IMR-90 (cell line): Measurements from ENCODE around the gene SLC6A6. TPM values are rescaled to one million over a fixed set of nuclear protein-coding genes. Genes with fewer than 3 reads are reported as not detected.

ENCODE experiments used
- ATAC-seq: fragments of 200-7000 bp; cut with Tn5 transposase; 2 replicates; pipeline ENCODE4 v1.9.1; 2020; ENCODE audit warnings: low read depth, mild to moderate bottlenecking, moderate library complexity
- BruUV-seq: library from RNA; stranded (reverse); fragments of 400-500 nt; replicated peaks from 2 replicates; lab custom pipeline; 2021; lab: Mats Ljungman, UMichigan
- CTCF ChIA-PET: fragments of 300-600 bp; formaldehyde crosslinking; extraction: SDS; loops from one replicate; lab custom pipeline; 2021; ENCODE audit warnings: antibody characterized with exemption; lab: Yijun Ruan, JAX
- POLR2A ChIA-PET: fragments of 300-600 bp; sonication (Branson Sonifier 250); formaldehyde crosslinking; loops from one replicate; lab custom pipeline; 2022; ENCODE audit warnings: antibody characterized with exemption; ENCODE audit not compliant: unreplicated experiment; lab: Charles Lee
- DNase-seq: peaks from one replicate; pipeline ENCODE4 v3.0.0; 2013
- H2AFZ ChIP-seq: replicated peaks from 2 replicates; pipeline ENCODE3; 2013; ENCODE audit warnings: low read length, mild to moderate bottlenecking; ENCODE audit not compliant: poor library complexity
- H2AK5ac ChIP-seq: 2 replicates; pipeline ENCODE4 v1.6.1; 2013; ENCODE audit warnings: low read depth, low read length, inconsistent platforms
- H2AK9ac ChIP-seq: replicated peaks from 2 replicates; pipeline ENCODE3; 2013; ENCODE audit warnings: mild to moderate bottlenecking, low read depth, low read length, moderate library complexity; ENCODE audit not compliant: poor library complexity
- H2BK120ac ChIP-seq: 2 replicates; pipeline ENCODE4 v1.6.1; 2013; ENCODE audit warnings: low read depth, low read length, inconsistent platforms
- H2BK15ac ChIP-seq: 3 replicates; pipeline ENCODE4 v1.6.1; 2013; ENCODE audit warnings: low read depth, low read length, inconsistent platforms
- H2BK20ac ChIP-seq: 2 replicates; pipeline ENCODE4 v1.6.1; 2013; ENCODE audit warnings: low read depth, mild to moderate bottlenecking, inconsistent platforms, low read length, moderate library complexity
- H2BK5ac ChIP-seq: 2 replicates; pipeline ENCODE4 v1.6.1; 2013; ENCODE audit warnings: mild to moderate bottlenecking, low read depth, low read length, inconsistent platforms; ENCODE audit not compliant: poor library complexity, severe bottlenecking
- H3K14ac ChIP-seq: replicated peaks from 2 replicates; pipeline ENCODE4 v1.6.1; 2013; ENCODE audit warnings: low read depth, low read length, inconsistent platforms
- H3K18ac ChIP-seq: 2 replicates; pipeline ENCODE4 v1.6.1; 2013; ENCODE audit warnings: low read depth, low read length, control low read depth
- H3K23ac ChIP-seq: 2 replicates; pipeline ENCODE4 v1.6.1; 2013; ENCODE audit warnings: low read depth, low read length, inconsistent platforms
- H3K27ac ChIP-seq: 2 replicates; pipeline ENCODE4 v1.5.1; 2013; ENCODE audit warnings: mild to moderate bottlenecking, control low read depth, low read length; ENCODE audit not compliant: insufficient read depth
- H3K27me3 ChIP-seq: 2 replicates; pipeline ENCODE4 v1.6.1; 2013; ENCODE audit warnings: low read length; ENCODE audit not compliant: control insufficient read depth, insufficient read depth
- H3K36me3 ChIP-seq: 2 replicates; pipeline ENCODE4 v1.6.1; 2013; ENCODE audit warnings: low read length, mixed read lengths; ENCODE audit not compliant: control insufficient read depth, insufficient read depth
- H3K4ac ChIP-seq: 2 replicates; pipeline ENCODE4 v1.6.1; 2013; ENCODE audit warnings: low read depth, low read length, inconsistent platforms
- H3K4me1 ChIP-seq: 2 replicates; pipeline ENCODE4 v1.6.1; 2013; ENCODE audit warnings: low read length, mixed read lengths; ENCODE audit not compliant: control insufficient read depth, insufficient read depth
- H3K4me2 ChIP-seq: 2 replicates; pipeline ENCODE4 v1.6.1; 2013; ENCODE audit warnings: low read depth, mild to moderate bottlenecking, control low read depth, low read length, moderate library complexity
- H3K4me3 ChIP-seq: 2 replicates; pipeline ENCODE4 v1.5.1; 2013; ENCODE audit warnings: low read depth, mild to moderate bottlenecking, control low read depth, low read length, moderate library complexity; ENCODE audit not compliant: insufficient read depth
- H3K56ac ChIP-seq: 2 replicates; pipeline ENCODE4 v1.6.1; 2013; ENCODE audit warnings: low read length, inconsistent platforms; ENCODE audit not compliant: insufficient read depth; ENCODE audit errors: extremely low read depth
- H3K79me1 ChIP-seq, 2 experiments: 2 replicates each; pipeline ENCODE4 v1.6.1; 2013; ENCODE audit warnings: low read length in 2 of 2, inconsistent platforms in 1 of 2, low read depth in 1 of 2
- H3K9ac ChIP-seq: 2 replicates; pipeline ENCODE4 v1.6.1; 2013; ENCODE audit warnings: low read depth, low read length, control low read depth
- H3K9me1 ChIP-seq: 2 replicates; pipeline ENCODE4 v1.6.1; 2013; ENCODE audit warnings: low read length, inconsistent platforms; ENCODE audit not compliant: insufficient read depth
- H3K9me3 ChIP-seq: 2 replicates; pipeline ENCODE4 v1.6.1; 2013; ENCODE audit warnings: low read length; ENCODE audit not compliant: control insufficient read depth, insufficient read depth
- H4K20me1 ChIP-seq: 2 replicates; pipeline ENCODE4 v1.6.1; 2013; ENCODE audit warnings: low read length, inconsistent platforms; ENCODE audit not compliant: insufficient read depth
- H4K5ac ChIP-seq: 2 replicates; pipeline ENCODE4 v1.6.1; 2013; ENCODE audit warnings: mild to moderate bottlenecking, low read depth, low read length, control low read depth
- H4K8ac ChIP-seq, 2 experiments: 2 replicates each; pipeline ENCODE4 v1.6.1; 2013; ENCODE audit warnings: low read depth in 2 of 2, low read length in 2 of 2, control low read depth in 1 of 2, inconsistent platforms in 1 of 2
- H4K91ac ChIP-seq: 2 replicates; pipeline ENCODE4 v1.6.1; 2013; ENCODE audit warnings: low read depth, low read length, inconsistent platforms; ENCODE audit not compliant: insufficient read depth
- BHLHE40 ChIP-seq: fragments of 150-350 bp; IDR thresholded peaks from 2 replicates; pipeline ENCODE4 v1.6.1; 2016; ENCODE audit warnings: mild to moderate bottlenecking, low read depth, low read length
- CEBPB ChIP-seq: IDR thresholded peaks from 2 replicates; pipeline ENCODE4 v1.6.1; 2012; ENCODE audit warnings: low read depth, low read length, improper control_type of control experiment
- CHD1 ChIP-seq: IDR thresholded peaks from 2 replicates; pipeline ENCODE4 v1.6.1; 2012; ENCODE audit warnings: low read depth, low read length, improper control_type of control experiment
- ELK1 ChIP-seq: fragments of 150-350 bp; IDR thresholded peaks from 2 replicates; pipeline ENCODE4 v1.6.1; 2016; ENCODE audit warnings: low read depth, mild to moderate bottlenecking, low read length, moderate library complexity, borderline replicate concordance
- FOS ChIP-seq: fragments of 150-350 bp; IDR thresholded peaks from 2 replicates; pipeline ENCODE4 v1.6.1; 2016; ENCODE audit warnings: low read depth, low read length
- MAFK ChIP-seq: IDR thresholded peaks from 2 replicates; pipeline ENCODE4 v1.6.1; 2012; ENCODE audit warnings: low read depth, low read length, improper control_type of control experiment
- MAZ ChIP-seq: IDR thresholded peaks from 2 replicates; pipeline ENCODE4 v1.6.1; 2012; ENCODE audit warnings: low read depth, mild to moderate bottlenecking, low read length, improper control_type of control experiment, moderate library complexity, borderline replicate concordance
- MXI1 ChIP-seq: IDR thresholded peaks from 2 replicates; pipeline ENCODE4 v1.6.1; 2012; ENCODE audit warnings: low read depth, mild to moderate bottlenecking, low read length, moderate library complexity, borderline replicate concordance
- NFE2L2 ChIP-seq: fragments of 150-350 bp; IDR thresholded peaks from 2 replicates; pipeline ENCODE4 v1.6.1; 2016; ENCODE audit warnings: low read depth, mild to moderate bottlenecking, low read length
- POLR2A ChIP-seq: IDR thresholded peaks from 2 replicates; pipeline ENCODE4 v1.6.1; 2012; ENCODE audit warnings: mild to moderate bottlenecking, low read depth, low read length
- RAD21 ChIP-seq: IDR thresholded peaks from 2 replicates; pipeline ENCODE4 v1.6.1; 2012; ENCODE audit warnings: low read length, improper control_type of control experiment
- RCOR1 ChIP-seq: IDR thresholded peaks from 2 replicates; pipeline ENCODE4 v1.6.1; 2012; ENCODE audit warnings: mild to moderate bottlenecking, low read length, improper control_type of control experiment; ENCODE audit not compliant: insufficient replicate concordance
- RFX5 ChIP-seq: IDR thresholded peaks from 2 replicates; pipeline ENCODE4 v1.8.0; 2012; ENCODE audit warnings: low read depth, mild to moderate bottlenecking, low read length, moderate library complexity
- SMC3 ChIP-seq: fragments of 150-350 bp; IDR thresholded peaks from 2 replicates; pipeline ENCODE4 v1.6.1; 2016; ENCODE audit warnings: low read depth, mild to moderate bottlenecking, antibody characterized with exemption, low read length, moderate library complexity
- WGBS, 2 experiments: methylation state at CpG; one replicate each; pipeline versions ENCODE4 v1.1.5 to v1.1.7; 2013; ENCODE audit warnings: missing lambda C conversion rate in 2 of 2; ENCODE audit not compliant: insufficient read length in 1 of 2; ENCODE audit errors: extremely low coverage in 2 of 2; 5-methylcytosine and 5-hydroxymethylcytosine counted together
- dilution Hi-C: fragments of 300-500 bp; cut with HindIII; formaldehyde crosslinking; loops from one replicate; pipeline ENCODE4 v1.14.3; 2018; ENCODE audit warnings: low sequenced_read_pairs; ENCODE audit not compliant: unreplicated experiment
- in situ Hi-C: fragments of 300-500 bp; cut with MboI; formaldehyde crosslinking; loops from 3 replicates; pipeline ENCODE4 v1.14.3; 2019; ENCODE audit warnings: low sequenced_read_pairs, inconsistent platforms, mixed read lengths
- intact Hi-C: fragments of 100-400 bp; cut with micrococcal nuclease; formaldehyde crosslinking; loops from 2 replicates; pipeline ENCODE4 v1.10.0; 2022
- polyA plus RNA-seq, 3 experiments: library from polyadenylated mRNA; depleted of rRNA; stranded (reverse); fragments of >200 nt; gene quantifications; 2 replicates each; pipeline ENCODE4 v1.2.3, GENCODE V29; 2012; ENCODE audit warnings: low replicate concordance in 1 of 3
- total RNA-seq: library from RNA; depleted of rRNA; stranded (reverse); fragments of >200 nt; gene quantifications from 2 replicates; pipeline ENCODE4 v1.2.3, GENCODE V29; 2012
- TF ChIP-seq, protein P1 (sequence below): conservative IDR thresholded peaks from 2 replicates; pipeline ENCODE4 v1.5.1; 2012; ENCODE audit warnings: mild to moderate bottlenecking, low read depth, low read length, improper control_type of control experiment
- TF ChIP-seq, protein P2 (sequence below): fragments of 150-350 bp; IDR thresholded peaks from 2 replicates; pipeline ENCODE4 v1.6.1; 2017; ENCODE audit warnings: mild to moderate bottlenecking, antibody characterized with exemption, low read length, low read depth

The SLC6A6 gene
- total and polyA plus RNA-seq, 2 of the 4 experiments (the other 2 are of a cell fraction), result 29.9 to 39.4 TPM

DNA sequence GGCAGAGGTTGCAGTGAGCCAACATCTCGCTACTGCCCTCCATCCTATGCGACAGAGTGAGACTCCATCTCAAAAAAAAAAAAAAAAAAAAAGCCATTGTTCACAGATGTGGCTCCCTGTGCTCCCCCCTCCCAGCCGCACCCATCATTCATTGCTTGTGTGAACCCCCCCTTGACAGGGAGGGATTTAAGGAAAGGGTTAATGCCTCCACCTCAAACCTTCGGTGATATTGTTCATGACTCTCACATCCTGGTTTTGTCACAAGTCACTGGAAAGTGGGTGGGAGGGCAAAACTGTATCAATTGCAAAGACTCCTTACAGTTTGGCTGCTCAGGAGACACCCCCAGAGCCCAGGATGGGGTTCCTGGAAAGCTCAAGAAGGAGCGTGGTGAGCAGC lies 7.7 kb downstream of the SLC6A6 start:
- peak overlapping the region; percentile 77 for H2BK20ac ChIP-seq
- H4K5ac ChIP-seq, result peak overlapping the region; percentile 90; the same call in 1 of the 2 replicates
- peak overlapping the region; percentile 10; the same call in 1 of the 2 replicates for H3K9ac ChIP-seq
- peaks cover 17% of the 10 kb centered on the region for H3K36me3 ChIP-seq
- H3K27ac ChIP-seq, result peak overlapping the region; percentile 35
- peak overlapping the region; percentile 91 for H4K91ac ChIP-seq
- no peak for DNase-seq
- peak overlapping the region; percentile 95 for H2BK120ac ChIP-seq
- H3K27me3 ChIP-seq, result no peaks in the 10 kb centered on the region
- peak overlapping the region; percentile 72 for H2AFZ ChIP-seq
- H3K4me3 ChIP-seq, result no peak overlapping the region
- peak overlapping the region; percentile 97 for H3K4ac ChIP-seq
- H3K79me1 ChIP-seq, result peaks cover 55 to 76% of the 10 kb centered on the region in 2 experiments
- no peak overlapping the region; the same call in 1 of the 2 replicates for H3K4me2 ChIP-seq
- H3K23ac ChIP-seq, result peak overlapping the region; percentile 54; the same call in 1 of the 2 replicates
- TF ChIP-seq ELK1 (no peak), CHD1 (no peak), MXI1 (no peak), RCOR1 (no peak), BHLHE40 (no peak), POLR2A (no peak), RFX5 (no peak), FOS (no peak), MAFK (no peak), SMC3 (no peak), RAD21 (no peak), NFE2L2 (no peak), MAZ (no peak), CEBPB (no peak)
- TF ChIP-seq, protein P1, sequence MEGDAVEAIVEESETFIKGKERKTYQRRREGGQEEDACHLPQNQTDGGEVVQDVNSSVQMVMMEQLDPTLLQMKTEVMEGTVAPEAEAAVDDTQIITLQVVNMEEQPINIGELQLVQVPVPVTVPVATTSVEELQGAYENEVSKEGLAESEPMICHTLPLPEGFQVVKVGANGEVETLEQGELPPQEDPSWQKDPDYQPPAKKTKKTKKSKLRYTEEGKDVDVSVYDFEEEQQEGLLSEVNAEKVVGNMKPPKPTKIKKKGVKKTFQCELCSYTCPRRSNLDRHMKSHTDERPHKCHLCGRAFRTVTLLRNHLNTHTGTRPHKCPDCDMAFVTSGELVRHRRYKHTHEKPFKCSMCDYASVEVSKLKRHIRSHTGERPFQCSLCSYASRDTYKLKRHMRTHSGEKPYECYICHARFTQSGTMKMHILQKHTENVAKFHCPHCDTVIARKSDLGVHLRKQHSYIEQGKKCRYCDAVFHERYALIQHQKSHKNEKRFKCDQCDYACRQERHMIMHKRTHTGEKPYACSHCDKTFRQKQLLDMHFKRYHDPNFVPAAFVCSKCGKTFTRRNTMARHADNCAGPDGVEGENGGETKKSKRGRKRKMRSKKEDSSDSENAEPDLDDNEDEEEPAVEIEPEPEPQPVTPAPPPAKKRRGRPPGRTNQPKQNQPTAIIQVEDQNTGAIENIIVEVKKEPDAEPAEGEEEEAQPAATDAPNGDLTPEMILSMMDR, result no peak
- TF ChIP-seq, protein P2, sequence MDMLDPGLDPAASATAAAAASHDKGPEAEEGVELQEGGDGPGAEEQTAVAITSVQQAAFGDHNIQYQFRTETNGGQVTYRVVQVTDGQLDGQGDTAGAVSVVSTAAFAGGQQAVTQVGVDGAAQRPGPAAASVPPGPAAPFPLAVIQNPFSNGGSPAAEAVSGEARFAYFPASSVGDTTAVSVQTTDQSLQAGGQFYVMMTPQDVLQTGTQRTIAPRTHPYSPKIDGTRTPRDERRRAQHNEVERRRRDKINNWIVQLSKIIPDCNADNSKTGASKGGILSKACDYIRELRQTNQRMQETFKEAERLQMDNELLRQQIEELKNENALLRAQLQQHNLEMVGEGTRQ, result no peak
- no peaks in the 10 kb centered on the region for H3K9me3 ChIP-seq
- POLR2A ChIA-PET, result no interaction called here
- peak overlapping the region; percentile 97 for H2BK5ac ChIP-seq
- in situ Hi-C loops (no loop called here), intact Hi-C loops (no loop called here), dilution Hi-C loops (no loop called here)
- H3K4me1 ChIP-seq, result peaks cover 37% of the 10 kb centered on the region
- H3K9me1 ChIP-seq, result peaks cover 59% of the 10 kb centered on the region
- H3K18ac ChIP-seq, result peak overlapping the region; percentile 78; the same call in 1 of the 2 replicates
- peak overlapping the region; percentile 10; the same call in 1 of the 2 replicates for H3K56ac ChIP-seq
- BruUV-seq, result no TSS peak
- peak overlapping the region; percentile 97 for H2AK5ac ChIP-seq
- peaks cover 25% of the 10 kb centered on the region for H4K20me1 ChIP-seq
- ATAC-seq, result no peak
- H2BK15ac ChIP-seq, result peak overlapping the region; percentile 77; the same call in 2 of the 3 replicates
- WGBS, 2 experiments, result no CpG with 5 or more reads among the region's 5 CpGs
- H4K8ac ChIP-seq, result peak overlapping the region; percentile 7 to 80; a peak in 3 of 4 replicates
- CTCF ChIA-PET, result no interaction called here
- H2AK9ac ChIP-seq, result peak overlapping the region; percentile 92
- H3K14ac ChIP-seq, result peak overlapping the region; percentile 84
